Fibroblast of lung (primary cell): ENCODE measurements around the gene PLEKHA8. TPM values are rescaled to one million over a fixed set of nuclear protein-coding genes. Genes with fewer than 3 reads are reported as not detected.

Experiments used
- DNase-seq, 2 donors: peaks; one replicate each; pipeline versions ENCODE4 v3.0.0 to v3.0.0-alpha.2; 2010; ENCODE audit warnings: low read depth in 2 of 2
- H2AFZ ChIP-seq: 2 replicates; pipeline ENCODE4 v1.5.1; 2012; ENCODE audit warnings: low read length, control low read depth, inconsistent platforms
- H3K27ac ChIP-seq: 2 replicates; pipeline ENCODE4 v1.5.1; 2011; ENCODE audit warnings: low read length, control low read depth; ENCODE audit not compliant: insufficient read depth
- H3K27me3 ChIP-seq: 2 replicates; pipeline ENCODE4 v1.5.1; 2011; ENCODE audit warnings: mild to moderate bottlenecking, low read length; ENCODE audit not compliant: control insufficient read depth, insufficient read depth
- H3K36me3 ChIP-seq: 2 replicates; pipeline ENCODE4 v1.5.1; 2011; ENCODE audit warnings: low read length; ENCODE audit not compliant: control insufficient read depth, insufficient read depth
- H3K4me1 ChIP-seq: 2 replicates; pipeline ENCODE4 v1.5.1; 2011; ENCODE audit warnings: low read length; ENCODE audit not compliant: control insufficient read depth, insufficient read depth; ENCODE audit errors: extremely low read depth
- H3K4me2 ChIP-seq: 2 replicates; pipeline ENCODE4 v1.5.1; 2011; ENCODE audit warnings: low read length, control low read depth; ENCODE audit not compliant: insufficient read depth; ENCODE audit errors: extremely low read depth
- H3K4me3 ChIP-seq, 4 experiments: fragments of 200-600 bp in 1 of 4; sonication (generic) in 1 of 4; replicated peaks in 1 of 4; 2 replicates each; pipeline ENCODE4 v1.5.1; 2011 to 2016; ENCODE audit warnings: low read length in 4 of 4, low read depth in 3 of 4, mild to moderate bottlenecking in 3 of 4, control low read depth in 2 of 4, inconsistent platforms in 1 of 4, mixed read lengths in 1 of 4; ENCODE audit not compliant: insufficient read depth in 1 of 4; ENCODE audit errors: control extremely low read depth in 1 of 4
- H3K79me2 ChIP-seq: 2 replicates; pipeline ENCODE4 v1.5.1; 2012; ENCODE audit warnings: mild to moderate bottlenecking, low read length, inconsistent platforms; ENCODE audit not compliant: control insufficient read depth, insufficient read depth
- H3K9ac ChIP-seq: 2 replicates; pipeline ENCODE4 v1.5.1; 2011; ENCODE audit warnings: mild to moderate bottlenecking, low read length, control low read depth; ENCODE audit not compliant: insufficient read depth
- H3K9me3 ChIP-seq: 2 replicates; pipeline ENCODE4 v1.5.1; 2012; ENCODE audit warnings: low read depth, low read length; ENCODE audit not compliant: control insufficient read depth, insufficient read depth
- H4K20me1 ChIP-seq: 2 replicates; pipeline ENCODE4 v1.5.1; 2011; ENCODE audit warnings: low read length; ENCODE audit not compliant: control insufficient read depth, insufficient read depth; ENCODE audit errors: extremely low read depth
- EZH2 ChIP-seq: IDR thresholded peaks from 2 replicates; pipeline ENCODE4 v1.5.1; 2012; ENCODE audit warnings: low read length, control low read depth, mild to moderate bottlenecking; ENCODE audit errors: missing control alignments
- polyA plus RNA-seq, 2 donors: library from polyadenylated mRNA; depleted of rRNA in 1 of 2; stranded (reverse) in 1 of 2; unstranded in 1 of 2; fragments of >200 nt; gene quantifications; 2 replicates each; pipeline ENCODE4 v1.2.1, GENCODE V29; 2011 to 2012; ENCODE audit warnings: missing spikeins in 1 of 2
- total RNA-seq: library from RNA; depleted of rRNA; stranded (reverse); fragments of >200 nt; gene quantifications from 2 replicates; pipeline ENCODE4 v1.2.1, GENCODE V29; 2014
- TF ChIP-seq, protein P1 (sequence below), 2 donors: IDR thresholded peaks in 1 of 2; conservative IDR thresholded peaks in 1 of 2; 1 replicate in 1 of 2; 2 replicates in 1 of 2; pipeline ENCODE4 v1.5.1; 2011 to 2012; ENCODE audit warnings: low read length in 2 of 2, control low read depth in 1 of 2, inconsistent platforms in 1 of 2, low read depth in 1 of 2, mild to moderate bottlenecking in 1 of 2

Gene PLEKHA8
- total and polyA plus RNA-seq, 2 donors (not counting 1 experiment from before 2014, with no cell fraction given), result 9.5 to 15.5 TPM

DNA sequence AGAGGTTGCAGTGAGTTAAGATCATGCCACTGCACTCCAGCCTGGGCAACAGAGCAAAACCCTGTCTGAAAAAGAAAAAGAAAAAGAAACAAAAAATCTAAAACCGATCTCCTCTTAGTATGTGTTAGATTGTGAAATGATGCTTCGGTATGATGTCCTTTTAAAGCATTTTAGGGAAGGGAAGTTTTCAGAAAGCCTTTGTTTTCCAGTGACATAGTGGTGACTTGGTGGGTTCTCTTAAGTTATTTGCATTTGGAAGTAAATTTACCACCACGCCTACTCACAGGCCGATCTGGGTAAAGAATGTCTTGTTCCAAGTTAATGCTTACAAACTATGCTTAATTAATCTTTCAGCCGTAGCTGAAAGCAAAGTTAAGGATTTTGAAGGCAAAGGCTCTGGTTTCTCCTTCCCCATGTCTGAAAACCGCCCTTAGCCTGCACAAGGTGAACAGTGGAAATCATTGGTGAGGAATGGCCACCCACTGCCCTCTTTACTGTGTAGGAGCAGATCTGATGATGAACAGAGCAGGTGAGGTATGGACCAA lies 117.3 kb downstream of the PLEKHA8 start:
- no peak for TF ChIP-seq EZH2
- TF ChIP-seq, protein P1, sequence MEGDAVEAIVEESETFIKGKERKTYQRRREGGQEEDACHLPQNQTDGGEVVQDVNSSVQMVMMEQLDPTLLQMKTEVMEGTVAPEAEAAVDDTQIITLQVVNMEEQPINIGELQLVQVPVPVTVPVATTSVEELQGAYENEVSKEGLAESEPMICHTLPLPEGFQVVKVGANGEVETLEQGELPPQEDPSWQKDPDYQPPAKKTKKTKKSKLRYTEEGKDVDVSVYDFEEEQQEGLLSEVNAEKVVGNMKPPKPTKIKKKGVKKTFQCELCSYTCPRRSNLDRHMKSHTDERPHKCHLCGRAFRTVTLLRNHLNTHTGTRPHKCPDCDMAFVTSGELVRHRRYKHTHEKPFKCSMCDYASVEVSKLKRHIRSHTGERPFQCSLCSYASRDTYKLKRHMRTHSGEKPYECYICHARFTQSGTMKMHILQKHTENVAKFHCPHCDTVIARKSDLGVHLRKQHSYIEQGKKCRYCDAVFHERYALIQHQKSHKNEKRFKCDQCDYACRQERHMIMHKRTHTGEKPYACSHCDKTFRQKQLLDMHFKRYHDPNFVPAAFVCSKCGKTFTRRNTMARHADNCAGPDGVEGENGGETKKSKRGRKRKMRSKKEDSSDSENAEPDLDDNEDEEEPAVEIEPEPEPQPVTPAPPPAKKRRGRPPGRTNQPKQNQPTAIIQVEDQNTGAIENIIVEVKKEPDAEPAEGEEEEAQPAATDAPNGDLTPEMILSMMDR (conservative IDR thresholded peaks at IDR 0.05 in 1 of 2, IDR thresholded peaks at IDR 0.05 in 1 of 2; ENCODE audit: low read depth in 1 of 2, low read length in 2 of 2), result no peak
- no peak for DNase-seq
- Histone ChIP-seq H3K36me3 (no peaks in the 10 kb centered on the region), H3K27me3 (no peaks in the 10 kb centered on the region), H3K4me3 (no peak overlapping the region), H3K4me2 (no peak overlapping the region), H3K27ac (no peak overlapping the region), H2AFZ (no peak overlapping the region), H4K20me1 (no peaks in the 10 kb centered on the region), H3K9me3 (no peaks in the 10 kb centered on the region), H3K79me2 (no peaks in the 10 kb centered on the region), H3K9ac (no peak overlapping the region), H3K4me1 (peaks cover 6% of the 10 kb centered on the region)

DNA sequence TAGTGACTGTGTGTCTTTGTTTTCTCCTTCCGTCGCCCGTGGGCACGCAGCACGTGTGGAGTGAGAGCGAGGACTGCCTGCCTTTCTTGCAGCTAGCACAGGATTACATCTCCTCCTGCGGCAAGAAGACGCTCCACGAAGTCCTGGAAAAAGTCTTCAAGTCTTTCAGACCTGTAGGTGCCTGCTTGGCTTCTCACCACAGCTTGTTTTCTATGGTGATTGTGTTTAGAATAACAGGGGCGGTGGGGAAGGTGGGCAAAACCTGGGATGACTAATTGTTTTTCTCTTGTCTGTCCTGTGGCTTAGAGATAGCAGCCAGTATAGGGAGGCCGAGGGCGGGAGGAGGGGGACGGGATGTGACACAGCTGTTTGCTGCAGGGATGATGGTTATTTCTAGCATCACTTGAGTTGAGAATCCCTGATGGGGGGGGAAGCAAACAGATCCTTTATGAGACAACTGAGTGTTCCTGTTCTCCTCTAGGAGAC lies 118.0 kb downstream of the PLEKHA8 start:
- Histone ChIP-seq H3K4me3 (no peak overlapping the region), H3K9me3 (no peaks in the 10 kb centered on the region), H3K27me3 (no peaks in the 10 kb centered on the region), H4K20me1 (no peaks in the 10 kb centered on the region), H2AFZ (no peak overlapping the region), H3K27ac (no peak overlapping the region), H3K36me3 (no peaks in the 10 kb centered on the region), H3K9ac (no peak overlapping the region), H3K4me2 (no peak overlapping the region), H3K79me2 (no peaks in the 10 kb centered on the region), H3K4me1 (peaks cover 6% of the 10 kb centered on the region)
- TF ChIP-seq, protein P1 (conservative IDR thresholded peaks at IDR 0.05 in 1 of 2, IDR thresholded peaks at IDR 0.05 in 1 of 2; ENCODE audit: low read depth in 1 of 2, low read length in 2 of 2), result no peak
- TF ChIP-seq EZH2, result no peak
- no peak for DNase-seq

DNA sequence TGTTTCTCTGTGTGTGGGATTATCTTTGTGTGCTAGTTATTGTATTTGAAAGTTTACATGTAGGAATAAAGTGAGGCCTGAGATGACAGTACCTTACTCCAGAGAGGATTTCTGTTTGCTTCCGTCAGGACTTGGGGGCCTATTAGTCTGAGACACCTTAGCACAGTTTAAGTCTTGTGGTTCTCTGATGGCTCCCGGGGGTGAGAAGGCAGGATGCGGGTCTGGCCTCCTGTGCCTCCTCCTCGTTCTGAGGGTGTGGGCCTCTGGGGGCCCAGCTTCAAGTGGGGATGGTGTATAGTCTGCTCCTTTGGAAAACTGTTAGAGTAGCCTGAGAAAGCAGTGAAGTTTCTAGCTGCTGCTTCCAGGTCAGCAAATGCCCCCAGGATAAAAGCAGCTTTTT lies 119.0 kb downstream of the PLEKHA8 start:
- no peaks in the 10 kb centered on the region for H3K79me2 ChIP-seq
- H3K27me3 ChIP-seq, result no peaks in the 10 kb centered on the region
- H3K27ac ChIP-seq, result no peak overlapping the region
- H3K9me3 ChIP-seq, result no peaks in the 10 kb centered on the region
- H3K4me3 ChIP-seq, result no peak overlapping the region
- no peak overlapping the region for H3K4me2 ChIP-seq
- H3K4me1 ChIP-seq, result peaks cover 6% of the 10 kb centered on the region
- no peak overlapping the region for H3K9ac ChIP-seq
- TF ChIP-seq, protein P1 (conservative IDR thresholded peaks at IDR 0.05 in 1 of 2, IDR thresholded peaks at IDR 0.05 in 1 of 2; ENCODE audit: low read depth in 1 of 2, low read length in 2 of 2), result no peak
- no peak for TF ChIP-seq EZH2
- no peak overlapping the region for H2AFZ ChIP-seq
- no peaks in the 10 kb centered on the region for H3K36me3 ChIP-seq
- H4K20me1 ChIP-seq, result no peaks in the 10 kb centered on the region
- no peak for DNase-seq
